Measurements from ENCODE around the gene EPS8.

Gene EPS8

DNA sequence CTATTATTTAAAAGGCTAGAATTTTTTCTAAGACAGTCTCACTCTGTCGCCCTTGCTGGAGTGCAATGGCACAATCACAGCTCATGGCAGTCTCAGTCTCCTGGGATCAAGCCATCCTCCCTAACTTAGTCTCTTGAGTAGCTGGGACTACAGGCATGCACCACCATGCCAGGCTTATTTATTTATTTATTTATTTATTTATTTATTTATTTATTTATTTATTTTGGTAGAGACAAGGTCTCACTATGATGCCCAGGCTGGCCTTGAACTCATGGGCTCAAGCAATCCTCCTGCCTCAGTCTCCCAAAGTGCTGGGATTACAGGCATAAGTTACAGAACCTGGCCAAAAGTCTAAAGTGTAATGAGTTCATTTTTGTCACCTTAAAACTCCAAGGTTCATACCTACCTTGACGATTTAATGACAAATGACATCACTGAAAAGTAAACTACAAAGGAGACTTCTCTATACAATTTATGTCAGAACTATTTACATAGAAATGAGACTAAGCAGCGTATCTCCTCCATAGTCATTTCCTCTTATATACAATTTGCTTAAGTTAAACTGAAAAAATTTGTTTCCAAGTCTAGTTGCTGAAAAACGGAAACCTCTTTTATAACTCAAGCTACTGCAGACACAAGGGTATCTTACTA is 78.2 kb downstream of the EPS8 start:
- no peaks in the 10 kb centered on the region for H3K4me1 ChIP-seq (ENCODE audit: low read length)
- no peak overlapping the region for H3K9ac ChIP-seq (ENCODE audit: low read length)
- H3K79me2 ChIP-seq (ENCODE audit: low read length), result no peaks in the 10 kb centered on the region
- no peak for DNase-seq
- no peak overlapping the region for H3K4me2 ChIP-seq (ENCODE audit: low read depth, low read length)
- no peaks in the 10 kb centered on the region for H3K27me3 ChIP-seq (replicated peaks; ENCODE audit: insufficient read depth, low read length)
- H3K9me2 ChIP-seq (replicated peaks; ENCODE audit: insufficient read depth, low read length), result no peaks in the 10 kb centered on the region
- H3K4me3 ChIP-seq (ENCODE audit: low read length), result no peak overlapping the region
- H2AFZ ChIP-seq (ENCODE audit: low read length), result no peak overlapping the region
- H3F3A ChIP-seq (ENCODE audit: insufficient read depth, low read length), result no peaks in the 10 kb centered on the region
- H3K36me3 ChIP-seq (replicated peaks; ENCODE audit: insufficient read depth, low read length), result no peaks in the 10 kb centered on the region
- TF ChIP-seq, protein P1, sequence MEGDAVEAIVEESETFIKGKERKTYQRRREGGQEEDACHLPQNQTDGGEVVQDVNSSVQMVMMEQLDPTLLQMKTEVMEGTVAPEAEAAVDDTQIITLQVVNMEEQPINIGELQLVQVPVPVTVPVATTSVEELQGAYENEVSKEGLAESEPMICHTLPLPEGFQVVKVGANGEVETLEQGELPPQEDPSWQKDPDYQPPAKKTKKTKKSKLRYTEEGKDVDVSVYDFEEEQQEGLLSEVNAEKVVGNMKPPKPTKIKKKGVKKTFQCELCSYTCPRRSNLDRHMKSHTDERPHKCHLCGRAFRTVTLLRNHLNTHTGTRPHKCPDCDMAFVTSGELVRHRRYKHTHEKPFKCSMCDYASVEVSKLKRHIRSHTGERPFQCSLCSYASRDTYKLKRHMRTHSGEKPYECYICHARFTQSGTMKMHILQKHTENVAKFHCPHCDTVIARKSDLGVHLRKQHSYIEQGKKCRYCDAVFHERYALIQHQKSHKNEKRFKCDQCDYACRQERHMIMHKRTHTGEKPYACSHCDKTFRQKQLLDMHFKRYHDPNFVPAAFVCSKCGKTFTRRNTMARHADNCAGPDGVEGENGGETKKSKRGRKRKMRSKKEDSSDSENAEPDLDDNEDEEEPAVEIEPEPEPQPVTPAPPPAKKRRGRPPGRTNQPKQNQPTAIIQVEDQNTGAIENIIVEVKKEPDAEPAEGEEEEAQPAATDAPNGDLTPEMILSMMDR (IDR thresholded peaks at IDR 0.05; ENCODE audit: low read length), result no peak
- no peak for TF ChIP-seq EZH2phosphoT487 (IDR thresholded peaks at IDR 0.05; ENCODE audit: low read length)
- TF ChIP-seq EZH2 (optimal IDR thresholded peaks at IDR 0.05; ENCODE audit: low read depth, low read length), result no peak
- H4K20me1 ChIP-seq (ENCODE audit: insufficient read depth, low read length), result no peaks in the 10 kb centered on the region
- no peak overlapping the region for H3K27ac ChIP-seq (ENCODE audit: low read length)
- no peaks in the 10 kb centered on the region for H3K9me3 ChIP-seq (replicated peaks; ENCODE audit: insufficient read depth, low read length)

GRCh38 chr12:15709551-15709950 is 79.6 kb downstream of the EPS8 start:
- TF ChIP-seq EZH2phosphoT487 (IDR thresholded peaks at IDR 0.05; ENCODE audit: low read length), result no peak
- TF ChIP-seq, protein P1 (IDR thresholded peaks at IDR 0.05; ENCODE audit: low read length), result no peak
- H3K4me3 ChIP-seq (ENCODE audit: low read length), result no peak overlapping the region
- H3F3A ChIP-seq (ENCODE audit: insufficient read depth, low read length), result no peaks in the 10 kb centered on the region
- H4K20me1 ChIP-seq (ENCODE audit: insufficient read depth, low read length), result no peaks in the 10 kb centered on the region
- no peaks in the 10 kb centered on the region for H3K27me3 ChIP-seq (replicated peaks; ENCODE audit: insufficient read depth, low read length)
- no peaks in the 10 kb centered on the region for H3K9me3 ChIP-seq (replicated peaks; ENCODE audit: insufficient read depth, low read length)
- no peak overlapping the region for H2AFZ ChIP-seq (ENCODE audit: low read length)
- H3K27ac ChIP-seq (ENCODE audit: low read length), result no peak overlapping the region
- no peaks in the 10 kb centered on the region for H3K36me3 ChIP-seq (replicated peaks; ENCODE audit: insufficient read depth, low read length)
- no peaks in the 10 kb centered on the region for H3K4me1 ChIP-seq (ENCODE audit: low read length)
- no peaks in the 10 kb centered on the region for H3K9me2 ChIP-seq (replicated peaks; ENCODE audit: insufficient read depth, low read length)
- DNase-seq, result no peak
- no peak overlapping the region for H3K9ac ChIP-seq (ENCODE audit: low read length)
- H3K4me2 ChIP-seq (ENCODE audit: low read depth, low read length), result no peak overlapping the region
- H3K79me2 ChIP-seq (ENCODE audit: low read length), result no peaks in the 10 kb centered on the region

DNA sequence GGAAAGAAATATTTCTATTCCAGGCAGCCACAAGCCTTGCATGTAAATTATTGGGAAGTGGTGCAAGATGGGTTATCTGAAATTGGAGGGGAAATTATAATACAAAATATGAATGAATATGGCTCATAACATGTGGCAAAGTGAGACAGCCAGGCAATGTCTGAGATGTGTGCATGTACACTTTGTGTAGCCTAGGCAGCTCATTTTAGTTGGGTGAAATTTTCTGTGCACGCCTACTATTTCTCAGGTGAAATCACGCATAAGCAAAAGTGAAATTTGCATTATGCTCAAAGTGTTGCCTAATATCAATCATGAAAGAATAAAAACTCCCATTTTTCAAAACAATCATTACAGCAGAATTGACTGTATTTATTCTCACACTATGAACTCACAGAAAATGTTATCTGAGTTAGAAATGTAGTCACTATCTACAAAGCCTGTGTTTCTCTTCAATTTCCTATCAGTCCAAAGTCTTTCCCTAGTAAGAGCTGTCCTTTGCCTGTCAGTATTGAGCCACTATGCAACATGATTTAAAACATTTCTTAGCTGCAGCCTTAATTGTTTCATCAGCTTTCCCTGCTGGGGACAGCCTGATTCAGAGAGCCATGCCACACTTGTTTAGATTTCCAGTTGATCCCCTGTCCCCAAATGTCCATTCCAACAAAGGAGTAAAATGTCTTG is 80.7 kb downstream of the EPS8 start:
- Histone ChIP-seq H3K4me3 (ENCODE audit: low read length) (no peak overlapping the region), H3K9me3 (replicated peaks; ENCODE audit: insufficient read depth, low read length) (no peaks in the 10 kb centered on the region), H3K36me3 (replicated peaks; ENCODE audit: insufficient read depth, low read length) (no peaks in the 10 kb centered on the region), H4K20me1 (ENCODE audit: insufficient read depth, low read length) (no peaks in the 10 kb centered on the region), H3K4me1 (ENCODE audit: low read length) (no peaks in the 10 kb centered on the region), H3K27me3 (replicated peaks; ENCODE audit: insufficient read depth, low read length) (no peaks in the 10 kb centered on the region), H3K9ac (ENCODE audit: low read length) (no peak overlapping the region), H3K4me2 (ENCODE audit: low read depth, low read length) (no peak overlapping the region), H2AFZ (ENCODE audit: low read length) (no peak overlapping the region), H3F3A (ENCODE audit: insufficient read depth, low read length) (no peaks in the 10 kb centered on the region), H3K79me2 (ENCODE audit: low read length) (no peaks in the 10 kb centered on the region), H3K9me2 (replicated peaks; ENCODE audit: insufficient read depth, low read length) (no peaks in the 10 kb centered on the region), H3K27ac (ENCODE audit: low read length) (no peak overlapping the region)
- TF ChIP-seq EZH2 (optimal IDR thresholded peaks at IDR 0.05; ENCODE audit: low read depth, low read length) (no peak), EZH2phosphoT487 (IDR thresholded peaks at IDR 0.05; ENCODE audit: low read length) (no peak)
- TF ChIP-seq, protein P1 (IDR thresholded peaks at IDR 0.05; ENCODE audit: low read length), result no peak
- no peak for DNase-seq

Measured in MM.1S (cell line).